ENCODE data around the gene BAIAP3.
A peak's percentile ranks its signal among the peaks of the same experiment; 100 is the strongest.

The BAIAP3 gene, protein sequence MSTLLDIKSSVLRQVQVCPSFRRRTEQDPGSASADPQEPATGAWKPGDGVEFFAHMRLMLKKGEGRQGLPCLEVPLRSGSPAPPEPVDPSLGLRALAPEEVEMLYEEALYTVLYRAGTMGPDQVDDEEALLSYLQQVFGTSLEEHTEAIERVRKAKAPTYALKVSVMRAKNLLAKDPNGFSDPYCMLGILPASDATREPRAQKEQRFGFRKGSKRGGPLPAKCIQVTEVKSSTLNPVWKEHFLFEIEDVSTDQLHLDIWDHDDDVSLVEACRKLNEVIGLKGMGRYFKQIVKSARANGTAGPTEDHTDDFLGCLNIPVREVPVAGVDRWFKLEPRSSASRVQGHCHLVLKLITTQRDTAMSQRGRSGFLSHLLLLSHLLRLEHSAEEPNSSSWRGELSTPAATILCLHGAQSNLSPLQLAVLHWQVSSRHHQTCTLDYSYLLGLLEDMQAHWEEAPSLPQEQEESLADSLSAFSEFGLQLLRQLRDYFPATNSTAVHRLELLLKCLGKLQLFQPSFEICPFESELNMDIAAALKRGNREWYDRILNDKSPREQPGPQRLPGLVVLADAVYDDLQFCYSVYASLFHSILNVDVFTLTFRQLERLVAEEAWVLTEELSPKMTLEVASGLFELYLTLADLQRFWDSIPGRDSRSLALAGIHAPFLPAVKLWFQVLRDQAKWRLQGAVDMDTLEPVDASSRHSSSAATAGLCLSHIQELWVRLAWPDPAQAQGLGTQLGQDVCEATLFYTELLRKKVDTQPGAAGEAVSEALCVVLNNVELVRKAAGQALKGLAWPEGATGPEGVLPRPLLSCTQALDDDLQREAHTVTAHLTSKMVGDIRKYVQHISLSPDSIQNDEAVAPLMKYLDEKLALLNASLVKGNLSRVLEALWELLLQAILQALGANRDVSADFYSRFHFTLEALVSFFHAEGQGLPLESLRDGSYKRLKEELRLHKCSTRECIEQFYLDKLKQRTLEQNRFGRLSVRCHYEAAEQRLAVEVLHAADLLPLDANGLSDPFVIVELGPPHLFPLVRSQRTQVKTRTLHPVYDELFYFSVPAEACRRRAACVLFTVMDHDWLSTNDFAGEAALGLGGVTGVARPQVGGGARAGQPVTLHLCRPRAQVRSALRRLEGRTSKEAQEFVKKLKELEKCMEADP

DNA sequence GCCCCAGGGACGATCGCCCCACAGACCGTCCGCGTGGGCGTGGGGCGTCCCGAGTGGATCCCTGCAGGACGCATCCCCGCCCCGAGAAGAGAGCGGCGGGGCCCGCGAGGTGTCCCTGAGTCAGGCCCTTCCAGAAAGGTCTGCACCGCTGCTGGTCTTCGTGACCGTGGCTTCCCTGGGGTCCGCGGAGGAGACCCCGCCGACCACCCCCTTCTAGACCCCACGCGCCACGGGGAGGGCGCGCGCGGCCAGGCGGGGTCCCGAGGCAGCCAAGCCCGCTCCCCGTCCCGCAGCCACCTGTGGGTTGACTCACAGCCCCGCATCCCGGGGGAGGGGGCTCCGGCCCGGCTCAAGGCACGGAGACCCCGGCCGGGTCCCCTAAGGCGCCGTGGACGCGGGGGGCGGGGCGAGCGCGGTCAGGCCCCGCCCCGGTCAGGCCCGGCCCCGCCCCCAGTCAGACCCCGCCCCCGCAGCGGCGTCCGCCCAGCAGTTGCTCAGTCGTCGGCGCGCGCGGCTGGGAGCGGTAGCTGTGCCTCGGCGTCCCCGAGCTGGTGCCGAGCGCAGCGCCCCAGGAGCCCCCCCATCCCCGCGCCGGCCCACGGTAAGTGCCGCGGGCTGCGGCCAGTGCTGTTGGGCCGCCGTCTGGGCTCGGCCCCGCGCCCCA lies at the start of gene BAIAP3:
BAIAP3 (plus strand) TSS at position 497 of the 664 bp plus-strand sequence. CDS start 4,905 bp downstream, outside the sequence.
- H3K4me3 ChIP-seq (replicated peaks; ENCODE audit: low read depth, low read length) = no peak within 1 kb of the TSS

DNA sequence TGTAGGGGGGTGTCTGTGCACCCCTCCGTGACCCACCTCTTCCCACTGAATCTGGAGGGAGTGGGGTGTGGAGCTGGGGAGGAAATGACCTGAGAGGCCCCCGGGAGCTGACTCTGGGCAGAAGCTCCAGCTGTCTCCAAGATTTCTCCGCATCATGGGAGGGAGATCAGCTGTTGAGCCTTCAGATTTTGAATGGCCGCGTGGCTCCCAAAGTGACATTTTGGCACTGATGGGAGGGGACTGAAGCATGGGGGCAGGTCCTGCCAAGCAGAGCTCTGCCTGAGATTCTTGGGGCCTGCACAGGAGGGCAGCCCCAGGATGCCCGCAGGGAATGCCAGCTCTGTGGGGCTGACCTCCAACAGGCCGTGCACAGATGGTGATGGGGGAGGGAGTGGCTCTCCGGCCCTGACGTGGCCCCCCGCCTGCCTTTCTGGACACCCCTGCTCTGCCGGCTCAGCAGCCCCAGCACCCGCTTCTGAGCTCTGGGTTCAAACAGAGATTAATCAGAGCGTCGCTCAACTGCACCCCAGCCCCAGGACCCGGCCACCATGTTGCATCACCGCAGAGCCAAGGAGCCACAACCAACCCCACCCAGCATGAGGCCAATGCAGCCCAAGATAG lies 49.3 kb upstream of the BAIAP3 start:
- no peak overlapping the region for H3K4me3 ChIP-seq (replicated peaks; ENCODE audit: low read depth, low read length)
- no peaks in the 10 kb centered on the region; the same call in 1 of the 2 replicates for H3K27me3 ChIP-seq (replicated peaks; ENCODE audit: control insufficient read depth, insufficient read depth, low read length)
- TF ChIP-seq, protein P1, sequence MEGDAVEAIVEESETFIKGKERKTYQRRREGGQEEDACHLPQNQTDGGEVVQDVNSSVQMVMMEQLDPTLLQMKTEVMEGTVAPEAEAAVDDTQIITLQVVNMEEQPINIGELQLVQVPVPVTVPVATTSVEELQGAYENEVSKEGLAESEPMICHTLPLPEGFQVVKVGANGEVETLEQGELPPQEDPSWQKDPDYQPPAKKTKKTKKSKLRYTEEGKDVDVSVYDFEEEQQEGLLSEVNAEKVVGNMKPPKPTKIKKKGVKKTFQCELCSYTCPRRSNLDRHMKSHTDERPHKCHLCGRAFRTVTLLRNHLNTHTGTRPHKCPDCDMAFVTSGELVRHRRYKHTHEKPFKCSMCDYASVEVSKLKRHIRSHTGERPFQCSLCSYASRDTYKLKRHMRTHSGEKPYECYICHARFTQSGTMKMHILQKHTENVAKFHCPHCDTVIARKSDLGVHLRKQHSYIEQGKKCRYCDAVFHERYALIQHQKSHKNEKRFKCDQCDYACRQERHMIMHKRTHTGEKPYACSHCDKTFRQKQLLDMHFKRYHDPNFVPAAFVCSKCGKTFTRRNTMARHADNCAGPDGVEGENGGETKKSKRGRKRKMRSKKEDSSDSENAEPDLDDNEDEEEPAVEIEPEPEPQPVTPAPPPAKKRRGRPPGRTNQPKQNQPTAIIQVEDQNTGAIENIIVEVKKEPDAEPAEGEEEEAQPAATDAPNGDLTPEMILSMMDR (IDR thresholded peaks at IDR 0.05; ENCODE audit: insufficient read depth, low read length, poor library complexity, severe bottlenecking) = no peak
- no peaks in the 10 kb centered on the region for H3K36me3 ChIP-seq (ENCODE audit: control insufficient read depth, insufficient read depth, low read length)
- no peak for DNase-seq (ENCODE audit: extremely low read depth, insufficient read length)

More for the DNA sequence above, at the start of gene BAIAP3:
- H3K27me3 ChIP-seq (replicated peaks; ENCODE audit: control insufficient read depth, insufficient read depth, low read length) = peaks cover 3% of the 10 kb centered on the region; the same call in 1 of the 2 replicates
- TF ChIP-seq, protein P1 (IDR thresholded peaks at IDR 0.05; ENCODE audit: insufficient read depth, low read length, poor library complexity, severe bottlenecking) = no peak
- no peak for DNase-seq (ENCODE audit: extremely low read depth, insufficient read length)
- H3K36me3 ChIP-seq (ENCODE audit: control insufficient read depth, insufficient read depth, low read length) = no peaks in the 10 kb centered on the region

DNA sequence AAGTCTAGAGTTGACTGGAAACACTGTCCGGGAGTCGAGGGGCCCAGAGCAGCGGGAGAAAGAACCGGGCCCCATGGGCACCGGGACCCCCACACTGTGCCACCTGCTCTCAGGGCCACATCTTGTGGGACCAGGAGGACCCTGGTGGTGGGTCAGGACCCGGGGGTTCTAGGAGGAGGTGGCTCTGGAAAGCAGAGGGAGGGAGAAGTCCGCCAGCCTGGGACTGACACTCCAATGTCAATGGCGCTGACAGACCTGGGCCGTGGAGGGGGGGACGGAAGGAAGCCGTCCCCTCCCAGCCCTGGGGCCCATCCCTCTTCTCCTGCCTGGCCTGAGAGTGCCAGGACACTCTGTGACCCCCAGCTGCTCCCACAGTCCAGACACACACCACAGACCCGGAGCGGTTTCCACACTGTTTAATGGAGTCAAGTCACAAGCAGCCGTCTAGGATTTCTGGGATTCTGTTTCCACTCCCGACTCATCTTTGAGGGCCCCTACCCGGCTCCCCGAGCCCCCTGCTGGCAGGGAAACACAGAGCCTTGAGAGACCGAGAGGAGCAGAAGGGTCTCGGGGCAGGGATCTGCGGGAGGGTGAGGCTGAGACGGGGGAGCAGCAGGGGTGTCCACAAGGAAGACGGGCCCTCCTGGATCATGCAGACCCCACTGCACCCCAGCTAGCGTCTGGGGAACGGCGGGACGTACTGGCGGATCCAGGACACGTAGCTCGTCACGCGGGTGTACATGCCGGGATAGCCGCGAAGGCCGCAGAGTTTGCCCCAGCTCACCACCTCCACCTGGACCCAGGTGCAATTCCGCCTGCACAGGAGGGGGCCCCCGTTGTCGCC lies 47.6 kb upstream of the BAIAP3 start:
- TF ChIP-seq, protein P1 (IDR thresholded peaks at IDR 0.05; ENCODE audit: insufficient read depth, low read length, poor library complexity, severe bottlenecking) = peak; percentile 12
- Histone ChIP-seq H3K4me3 (replicated peaks; ENCODE audit: low read depth, low read length) (no peak overlapping the region), H3K27me3 (replicated peaks; ENCODE audit: control insufficient read depth, insufficient read depth, low read length) (no peaks in the 10 kb centered on the region; the same call in 1 of the 2 replicates), H3K36me3 (ENCODE audit: control insufficient read depth, insufficient read depth, low read length) (no peaks in the 10 kb centered on the region)
- DNase-seq (ENCODE audit: extremely low read depth, insufficient read length) = no peak

DNA sequence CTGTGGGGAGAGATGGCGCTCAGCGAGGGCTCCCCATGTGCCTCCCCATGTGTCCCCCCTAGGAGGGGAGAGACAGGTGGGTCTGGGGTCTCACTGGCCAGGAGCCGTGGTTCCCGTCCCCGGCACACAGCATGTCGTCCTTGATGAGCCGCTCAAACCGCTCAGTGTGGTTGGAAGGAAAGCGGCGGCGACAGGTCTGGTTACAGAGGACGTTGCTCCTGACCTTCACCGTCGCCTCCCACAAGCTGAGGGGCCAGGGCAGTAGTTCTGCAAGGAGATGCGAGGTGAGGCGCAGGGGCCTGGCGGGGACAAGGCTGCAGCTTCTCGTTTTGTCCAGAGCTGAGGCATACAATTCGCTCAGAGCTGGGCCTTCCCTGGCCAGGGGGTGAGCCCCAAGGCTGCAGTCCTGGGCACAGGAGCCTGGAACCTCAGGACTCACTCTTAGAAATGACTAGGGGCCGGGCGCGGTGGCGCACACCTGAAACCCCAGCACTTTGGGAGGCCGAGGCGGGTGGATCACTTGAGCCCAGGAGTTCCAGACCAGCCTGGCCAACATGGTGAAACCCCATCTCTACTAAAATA lies 46.8 kb upstream of the BAIAP3 start:
- TF ChIP-seq, protein P1 (IDR thresholded peaks at IDR 0.05; ENCODE audit: insufficient read depth, low read length, poor library complexity, severe bottlenecking) = no peak
- no peak overlapping the region for H3K4me3 ChIP-seq (replicated peaks; ENCODE audit: low read depth, low read length)
- H3K36me3 ChIP-seq (ENCODE audit: control insufficient read depth, insufficient read depth, low read length) = no peaks in the 10 kb centered on the region
- no peak for DNase-seq (ENCODE audit: extremely low read depth, insufficient read length)
- no peaks in the 10 kb centered on the region; the same call in 1 of the 2 replicates for H3K27me3 ChIP-seq (replicated peaks; ENCODE audit: control insufficient read depth, insufficient read depth, low read length)
